UCSD-AML1 (cell line): ENCODE results near the gene LEMD2.
"Not testable (repeated sequence)": the region's sequence is repeated elsewhere in the genome, so short reads cannot be mapped to it uniquely, and the experiment has no call there.

Source experiments
- DNase-seq: peaks from one replicate; lab custom pipeline; 2025; ENCODE audit not compliant: unreplicated experiment; lab: John Stamatoyannopoulos, UW

The LEMD2 gene

DNA sequence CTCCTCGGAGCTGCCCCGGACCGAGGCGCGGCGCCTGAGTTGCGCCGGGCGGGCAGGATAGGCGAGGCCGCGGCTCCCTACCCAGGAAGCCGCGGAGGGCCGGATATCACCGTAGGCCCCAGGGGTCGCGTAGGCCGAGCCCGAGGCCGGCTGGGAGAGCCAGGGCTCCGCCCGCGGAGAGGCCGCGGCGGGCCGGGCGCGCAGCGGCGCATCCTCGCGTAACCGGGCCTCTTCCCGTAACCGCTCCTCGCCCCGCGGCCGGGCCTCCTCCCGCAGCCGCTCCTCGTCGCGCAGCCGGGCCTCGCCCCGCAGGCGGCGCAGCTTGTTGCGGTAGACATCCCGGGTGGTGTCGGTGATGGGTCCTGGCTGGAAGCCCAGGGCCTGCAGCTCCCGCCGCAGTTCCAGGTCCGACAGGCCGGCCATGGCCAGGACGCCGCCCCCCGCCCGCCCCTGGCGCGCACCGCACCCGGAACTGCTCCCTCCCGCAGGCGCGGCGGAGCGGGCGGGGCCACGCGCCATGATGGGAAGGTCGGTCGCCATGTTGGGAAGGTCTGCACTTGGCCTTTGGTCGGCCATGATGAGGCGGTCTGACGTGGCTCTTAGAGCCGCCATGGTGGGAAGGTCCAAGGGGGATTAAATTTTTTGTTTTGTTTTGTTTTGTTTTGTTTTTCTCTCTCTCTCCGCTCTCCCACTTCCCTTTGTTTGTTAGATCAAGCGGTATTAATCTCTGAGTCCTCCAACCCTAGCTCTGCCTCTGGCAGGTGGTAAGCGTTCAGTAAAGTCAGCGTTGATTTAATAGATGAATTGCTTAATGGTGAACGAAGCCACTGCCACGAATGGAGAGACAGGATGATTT lies at the start of gene LEMD2:
Gene LEMD2, minus strand, starts transcription at position 437 of the 856 bp plus-strand sequence. Its CDS starts 14 bp downstream, at position 423.
- peak; percentile 93 for DNase-seq

DNA sequence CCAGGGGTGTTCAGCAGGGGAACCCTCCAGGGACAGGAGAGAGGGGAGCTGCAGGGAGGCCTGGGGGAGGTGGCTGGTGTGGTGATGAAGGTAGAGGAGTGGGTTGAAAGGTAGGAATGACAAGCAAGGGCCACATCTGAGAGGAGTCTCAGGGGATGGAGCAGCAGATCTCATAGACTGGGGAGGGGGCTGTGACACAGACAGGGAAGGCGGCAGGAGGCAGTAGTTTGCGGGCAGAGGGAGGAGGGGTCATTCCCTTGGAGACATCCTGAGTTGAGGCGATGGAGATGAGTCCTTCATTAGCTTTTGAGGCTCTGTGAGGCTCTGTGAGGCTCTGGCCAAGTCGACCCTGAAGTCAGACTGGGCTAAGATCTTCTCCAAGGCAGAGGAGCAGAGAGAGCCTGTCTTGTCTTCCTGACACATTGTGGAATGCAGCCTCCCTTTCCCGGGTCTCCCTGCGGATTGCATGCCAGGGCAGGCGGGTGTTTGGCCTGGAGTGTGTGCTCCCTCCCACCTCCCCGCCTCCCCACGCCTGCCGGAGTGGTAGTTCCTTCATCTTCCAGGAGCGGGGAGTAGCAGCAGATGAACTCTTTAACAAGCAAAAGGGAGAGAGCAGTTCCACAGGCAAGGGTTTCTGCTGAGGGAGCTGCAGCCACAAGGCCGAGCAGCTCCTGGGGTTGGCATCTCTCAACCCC lies 49.2 kb upstream of the LEMD2 start:
- no peak for DNase-seq

DNA sequence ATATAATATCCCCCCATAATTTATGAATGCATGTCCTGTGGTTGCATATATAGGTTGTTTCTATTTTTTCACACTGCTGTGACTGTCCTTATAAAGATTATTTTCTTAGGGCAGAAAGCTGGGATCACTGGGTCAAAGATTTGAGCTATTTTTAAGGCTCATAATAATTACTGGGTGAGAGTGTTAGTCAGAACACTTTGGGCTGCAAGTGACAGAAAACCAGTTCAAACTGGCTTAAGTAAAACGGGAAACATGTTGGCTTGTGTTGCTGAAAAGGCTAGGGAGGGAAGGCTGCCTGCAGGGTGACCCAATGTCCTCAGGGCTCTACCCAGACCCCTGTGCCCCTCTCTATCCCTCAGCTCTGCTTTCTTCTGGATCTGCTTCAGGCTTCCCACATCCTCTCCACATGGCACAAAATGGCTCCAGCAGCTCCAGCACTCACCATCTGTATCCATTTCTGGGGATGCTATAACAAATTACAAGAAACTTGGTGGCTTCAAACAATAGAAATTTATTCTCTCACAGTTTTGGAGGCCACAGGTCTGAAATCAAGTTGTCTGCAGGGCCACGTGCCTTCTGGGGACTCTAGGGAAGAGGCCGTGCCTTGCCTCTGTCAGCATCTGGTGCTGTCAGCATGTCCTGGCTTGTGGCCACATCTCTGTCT lies 48.0 kb upstream of the LEMD2 start:
- DNase-seq = no peak

DNA sequence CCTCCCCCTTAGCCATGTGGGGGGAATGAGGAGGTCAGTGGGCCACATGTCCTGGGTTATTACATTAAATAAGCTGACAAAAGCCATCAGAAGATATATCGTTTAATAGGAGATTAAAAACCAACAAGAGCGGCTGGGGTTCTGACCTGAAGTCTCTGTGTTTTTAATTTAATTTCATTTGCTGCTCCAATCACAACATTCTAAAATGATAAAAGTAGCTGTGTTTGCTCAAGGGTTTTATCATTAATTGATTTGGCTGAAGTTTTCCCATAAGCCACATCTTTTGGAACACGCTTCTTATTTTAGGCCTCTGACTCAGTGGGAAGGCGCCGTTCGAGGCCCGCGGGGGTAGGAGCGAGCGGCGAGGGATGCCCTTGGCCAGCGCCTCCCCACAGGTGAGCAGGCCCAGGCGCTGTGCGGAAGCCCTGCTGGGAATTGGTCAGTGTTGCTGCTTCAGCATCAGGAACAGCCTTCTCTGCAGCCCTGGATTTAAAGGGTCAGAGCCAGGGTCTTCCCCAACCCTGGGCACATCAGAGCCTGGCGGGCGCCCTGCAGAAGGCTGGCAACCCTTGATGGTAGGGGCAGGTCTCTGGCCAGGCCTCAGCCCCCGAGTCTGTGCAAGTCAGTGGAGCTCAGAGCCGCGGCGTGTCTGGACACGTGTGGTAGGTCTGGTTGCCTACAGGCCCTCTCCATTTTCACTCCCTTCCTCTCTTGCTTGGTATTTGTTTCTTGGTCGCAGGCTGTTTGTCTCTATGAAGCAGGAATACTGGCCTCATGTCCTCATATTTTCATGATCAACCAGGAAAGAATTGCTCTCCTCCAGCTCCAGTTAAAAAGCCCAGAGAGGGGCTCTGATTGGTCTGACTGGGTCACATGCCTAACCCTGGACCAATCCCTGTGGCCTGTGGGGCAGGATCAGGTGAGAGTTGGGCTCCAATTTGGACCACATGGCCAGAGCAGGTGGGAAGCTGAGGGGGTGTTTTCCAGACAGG lies 45.8 kb upstream of the LEMD2 start:
- no peak for DNase-seq

DNA sequence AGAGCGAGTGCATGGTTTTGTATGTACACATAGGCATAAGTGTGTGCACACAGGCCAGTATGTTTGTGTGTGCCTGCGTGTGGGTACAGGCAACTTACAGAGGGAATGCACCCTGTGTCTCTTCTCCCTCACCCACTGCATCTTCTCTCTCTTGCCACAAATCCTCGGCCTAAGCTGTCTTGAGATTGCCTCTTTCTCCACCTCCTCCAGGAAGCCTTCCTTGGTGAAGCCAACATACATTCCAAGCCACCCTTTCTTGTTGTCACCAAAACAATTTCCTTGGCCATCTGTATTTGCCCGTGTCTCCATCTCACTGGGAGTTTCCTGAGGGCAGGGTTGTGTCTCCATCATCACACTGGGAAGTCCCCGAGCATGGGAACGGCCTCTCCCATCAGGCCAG lies 44.7 kb upstream of the LEMD2 start:
- DNase-seq = no peak

DNA sequence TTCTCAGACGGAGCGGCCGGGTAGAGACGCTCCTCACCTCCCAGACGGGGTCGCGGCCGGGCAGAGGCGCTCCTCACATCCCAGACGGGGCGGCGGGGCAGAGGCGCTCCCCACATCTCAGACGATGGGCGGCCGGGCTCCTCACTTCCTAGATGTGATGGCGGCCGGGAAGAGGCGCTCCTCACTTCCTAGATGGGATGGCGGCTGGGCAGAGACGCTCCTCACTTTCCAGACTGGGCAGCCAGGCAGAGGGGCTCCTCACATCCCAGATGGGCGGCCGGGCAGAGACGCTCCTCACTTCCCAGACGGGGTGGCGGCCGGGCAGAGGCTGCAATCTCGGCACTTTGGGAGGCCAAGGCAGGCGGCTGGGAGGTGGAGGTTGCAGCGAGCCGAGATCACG lies 43.9 kb upstream of the LEMD2 start:
- not testable (repeated sequence) for DNase-seq

DNA sequence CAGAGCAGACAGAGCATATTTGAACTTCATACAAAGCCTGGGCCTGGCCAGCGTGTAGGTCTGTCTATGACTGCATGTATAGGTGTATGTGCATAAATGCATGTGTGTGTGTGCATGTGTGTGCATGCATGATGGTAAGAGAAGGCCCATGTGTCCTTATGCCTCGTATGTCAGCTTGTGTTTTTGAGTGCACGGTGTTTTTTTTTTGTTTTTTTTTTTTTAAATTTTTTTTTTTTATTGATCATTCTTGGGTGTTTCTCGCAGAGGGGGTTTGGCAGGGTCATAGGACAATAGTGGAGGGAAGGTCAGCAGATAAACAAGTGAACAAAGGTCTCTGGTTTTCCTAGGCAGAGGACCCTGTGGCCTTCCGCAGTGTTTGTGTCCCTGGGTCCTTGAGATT lies 42.8 kb upstream of the LEMD2 start:
- DNase-seq = not testable (repeated sequence)

DNA sequence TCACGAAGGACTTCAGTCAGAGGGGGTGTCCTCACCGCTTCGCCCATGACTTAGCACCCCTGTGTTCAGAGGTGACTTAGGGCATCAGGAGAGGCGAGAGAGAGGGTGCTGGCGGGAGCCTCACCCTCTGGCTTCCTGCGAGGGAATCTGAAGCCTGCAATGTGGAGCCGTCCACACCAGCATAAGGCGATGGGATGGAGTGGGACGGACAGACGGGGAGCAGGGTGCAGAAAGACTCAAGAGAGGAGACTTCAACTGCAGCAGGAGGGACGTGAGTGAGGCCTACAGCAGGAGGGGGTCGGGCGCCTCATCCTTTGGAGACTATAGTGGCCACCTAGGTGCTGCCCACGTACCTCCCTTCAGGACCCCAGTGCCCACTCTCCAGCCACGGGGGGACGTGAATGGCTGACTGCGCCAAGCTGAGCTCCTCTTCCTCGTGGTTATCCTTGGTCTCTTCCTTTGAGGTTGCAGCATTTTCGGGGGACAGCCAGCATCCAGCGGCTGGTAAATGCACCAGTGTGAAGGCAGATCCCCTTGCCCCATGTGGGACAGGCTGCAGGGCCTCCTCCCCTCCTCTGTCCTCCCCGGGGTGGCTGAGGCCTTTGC lies 41.8 kb upstream of the LEMD2 start:
- DNase-seq = no peak

DNA sequence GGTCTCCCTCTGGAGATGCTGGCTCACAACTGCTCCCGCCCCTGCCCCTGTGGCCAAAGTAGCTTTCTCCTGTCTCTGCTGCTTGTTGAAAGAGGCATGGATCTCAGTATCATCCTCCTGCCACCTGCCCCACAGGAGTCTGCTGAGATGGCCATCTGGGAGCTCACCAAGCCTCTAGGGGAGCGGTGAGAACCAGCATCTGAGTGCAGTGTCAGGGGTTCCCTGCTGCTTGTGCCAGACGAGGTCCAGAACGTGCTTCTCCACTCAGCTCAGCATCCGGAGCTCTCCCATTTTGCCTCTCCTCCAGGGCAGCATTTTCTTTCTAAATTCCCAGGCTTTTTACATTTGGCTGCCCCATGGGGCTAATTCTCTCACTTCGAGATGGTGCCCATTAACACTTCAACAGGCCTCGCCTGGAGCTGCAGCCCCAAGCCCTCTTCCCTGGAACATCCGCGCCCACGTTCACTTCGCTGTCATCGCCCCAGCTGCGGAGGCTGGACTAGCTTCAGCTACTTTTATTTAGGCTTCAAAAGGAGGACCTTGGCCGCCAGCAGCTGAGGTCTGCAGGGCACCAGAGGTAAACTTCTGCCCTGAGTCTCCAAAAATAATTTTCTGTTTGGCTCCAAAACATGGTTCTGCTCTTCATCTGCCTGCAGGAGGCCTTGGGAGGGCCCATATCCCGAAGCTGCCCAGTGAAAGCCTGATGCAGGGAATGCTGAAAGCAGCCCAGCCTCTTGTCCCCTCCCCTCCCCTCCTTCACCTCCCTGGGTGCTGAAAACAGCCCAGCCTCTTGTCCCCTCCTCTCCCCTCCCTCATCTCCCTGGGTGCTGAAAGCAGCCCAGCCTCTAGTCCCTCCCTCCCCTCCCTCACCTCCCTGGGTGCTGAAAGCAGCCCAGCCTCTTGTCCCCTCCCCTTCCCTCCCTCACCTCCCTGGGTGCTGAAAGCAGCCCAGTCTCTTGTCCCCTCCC lies 40.1 kb upstream of the LEMD2 start:
- no peak for DNase-seq

DNA sequence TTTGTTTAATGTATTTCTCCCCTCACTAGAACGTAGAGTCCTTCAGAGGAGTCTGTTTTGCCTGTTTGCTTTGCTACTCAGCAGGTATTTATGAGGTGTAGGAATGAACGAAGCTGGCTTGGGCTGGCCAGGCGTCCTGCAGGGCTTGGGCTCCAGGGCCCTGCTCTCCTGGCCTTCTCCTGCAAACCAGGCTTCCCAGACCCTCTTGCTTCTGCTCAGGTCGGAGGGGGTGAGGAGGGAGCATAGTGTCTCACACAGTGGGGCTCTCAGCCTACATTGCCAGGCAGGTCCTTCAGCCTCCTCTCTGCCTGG lies 39.5 kb upstream of the LEMD2 start:
- no peak for DNase-seq

DNA sequence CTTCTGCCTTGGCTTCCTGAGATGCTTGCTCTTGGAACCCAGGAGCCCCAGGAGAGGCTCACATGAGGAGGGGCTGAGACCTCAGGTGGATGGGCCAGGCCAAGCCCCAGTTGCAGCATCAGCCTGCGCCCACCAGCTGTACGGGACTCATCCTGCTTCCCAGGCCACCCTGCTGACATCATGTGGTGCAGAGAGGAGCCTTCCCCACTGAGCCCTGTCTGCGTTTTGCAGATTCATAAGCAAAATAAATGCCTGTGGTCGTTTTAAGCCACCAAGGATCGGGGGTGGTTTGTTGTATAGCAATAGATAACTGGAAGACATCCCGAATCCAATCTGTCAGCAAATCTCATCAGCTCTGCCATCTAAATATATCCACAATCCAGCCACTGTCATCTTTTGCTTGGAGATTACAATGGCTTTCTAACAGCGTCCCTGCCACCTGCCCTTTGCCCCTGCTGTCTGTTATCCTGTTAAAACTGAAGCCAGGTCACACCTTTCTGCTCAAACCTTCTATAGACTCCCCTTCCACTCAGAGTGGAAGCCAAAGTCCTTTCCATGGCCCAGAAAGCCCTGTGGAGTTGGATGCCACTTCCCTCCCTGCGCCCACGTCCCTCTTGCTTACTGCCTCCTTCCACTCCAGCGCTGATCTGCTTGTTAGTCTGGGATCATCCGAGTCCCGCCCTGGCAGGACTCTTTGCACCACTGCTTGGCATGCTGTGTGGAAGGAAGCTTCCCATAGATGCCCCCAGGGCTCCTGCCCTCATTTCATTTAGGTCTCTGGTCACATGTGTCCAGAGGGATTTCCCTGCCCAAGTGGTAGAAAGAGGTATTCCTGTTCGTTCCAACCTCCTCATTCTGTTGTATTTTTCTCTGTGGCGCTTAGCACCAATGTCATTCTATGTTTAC lies 38.9 kb upstream of the LEMD2 start:
- no peak for DNase-seq

DNA sequence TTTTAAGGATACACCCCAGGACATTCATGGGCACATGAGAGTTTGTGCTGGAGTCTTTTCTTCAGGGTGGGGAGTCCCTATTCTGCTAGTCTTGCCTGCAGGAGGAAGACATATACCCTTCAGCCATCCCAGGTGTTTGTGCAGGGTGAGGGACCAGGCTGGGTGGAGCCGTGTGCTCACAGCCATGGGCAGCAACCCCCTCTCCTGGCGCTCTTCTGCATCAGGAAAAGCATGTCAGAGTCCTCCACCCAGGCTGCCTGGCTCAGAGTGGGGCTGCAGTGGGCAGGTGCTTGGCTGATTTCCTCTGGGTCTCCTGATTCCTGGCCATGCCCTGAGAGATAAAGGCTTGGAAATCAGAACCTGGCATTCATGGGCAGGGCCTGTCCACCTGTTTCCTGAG lies 37.6 kb upstream of the LEMD2 start:
- DNase-seq = no peak

DNA sequence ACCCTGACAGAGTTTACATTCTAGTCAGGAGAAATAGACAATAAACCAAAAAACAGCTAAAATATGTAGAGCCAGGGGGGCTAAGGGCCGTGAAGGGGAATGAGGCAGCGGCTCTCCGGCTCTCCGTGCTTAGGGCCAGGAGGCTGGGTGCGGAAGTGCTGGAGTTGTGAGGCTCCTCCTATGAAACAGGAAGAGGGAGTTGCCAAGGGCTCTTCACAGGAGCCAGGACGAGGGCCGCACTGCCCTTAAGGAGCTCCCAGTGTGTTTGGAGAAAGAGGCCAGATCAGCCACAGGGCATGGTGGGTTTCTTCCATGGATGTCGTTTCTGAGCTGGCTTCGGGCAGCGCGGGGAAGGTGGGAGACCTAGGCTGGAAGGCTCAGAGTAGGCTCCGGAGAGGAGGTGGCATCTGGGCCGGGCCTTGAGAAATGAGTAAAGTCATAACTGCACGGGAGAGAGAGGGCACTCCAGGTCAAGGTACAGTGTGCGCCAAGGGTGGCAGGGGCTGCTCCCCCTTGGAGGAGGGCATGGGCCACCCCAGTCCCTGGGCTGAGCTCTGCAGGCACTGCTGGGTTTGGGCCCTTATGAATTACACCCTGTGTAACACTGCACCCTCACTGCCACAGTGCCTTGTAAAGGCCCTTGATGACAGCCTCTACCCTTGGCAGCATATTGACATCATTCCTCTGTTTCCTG lies 35.7 kb upstream of the LEMD2 start:
- peak; percentile 75 for DNase-seq

DNA sequence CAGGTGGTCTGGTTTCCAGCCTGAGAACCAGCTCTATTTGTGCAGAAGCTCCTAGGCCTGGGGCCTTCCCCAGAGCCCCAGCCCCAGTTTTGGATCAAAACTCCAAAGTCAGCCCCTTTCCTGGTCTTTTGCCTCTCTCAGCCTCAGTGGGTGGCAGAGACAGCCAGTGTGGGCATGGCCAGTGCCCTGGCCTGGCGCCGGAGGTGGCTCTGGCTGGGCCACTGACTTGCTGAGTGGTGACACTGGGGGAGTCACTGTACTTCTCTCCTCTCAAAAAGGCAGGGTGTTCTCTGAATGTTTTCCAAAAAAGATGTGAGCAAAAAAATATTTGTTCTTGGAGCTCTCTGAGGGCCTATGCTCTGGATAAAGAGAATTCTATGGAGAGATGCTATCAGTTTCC lies 34.9 kb upstream of the LEMD2 start:
- no peak for DNase-seq

DNA sequence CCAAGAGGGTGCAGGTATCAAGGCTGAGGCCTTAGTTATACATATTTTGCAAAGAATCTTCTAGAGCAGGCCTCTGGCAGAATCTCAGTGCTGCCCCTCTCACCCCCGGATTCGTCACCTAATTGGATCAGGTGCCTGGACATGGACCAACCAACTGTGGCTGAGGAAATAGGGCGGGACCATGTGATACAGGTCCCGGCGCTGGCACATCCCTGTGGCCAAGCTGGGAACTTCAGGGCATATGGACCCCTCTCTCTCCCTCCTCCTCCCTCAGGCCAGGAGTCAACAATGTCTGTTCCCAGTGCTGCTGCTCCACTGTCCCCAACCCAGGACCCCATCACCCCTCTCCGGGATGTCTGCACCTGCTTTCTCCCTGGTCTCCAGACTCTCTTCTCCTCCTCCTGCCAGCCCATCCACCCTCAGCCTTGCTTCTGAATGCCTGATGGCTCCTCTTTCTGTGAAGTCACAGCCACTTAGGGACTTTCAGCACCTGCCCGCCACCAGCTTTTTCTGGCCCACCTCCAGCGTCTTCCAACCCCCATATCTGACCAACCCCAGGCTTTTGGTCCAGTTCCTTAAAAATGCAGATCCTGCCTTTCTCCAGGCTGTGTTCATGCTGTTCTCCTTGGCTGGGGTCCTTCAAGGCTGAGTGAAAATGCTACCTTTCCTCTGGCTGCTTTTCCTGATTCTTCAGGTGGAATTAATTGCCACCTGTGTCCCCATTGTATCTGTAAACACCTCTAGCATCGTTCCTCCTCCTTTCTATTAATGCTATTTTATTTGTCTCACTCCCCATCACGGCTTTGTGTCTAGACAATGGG lies 33.9 kb upstream of the LEMD2 start:
- peak; percentile 34 for DNase-seq

DNA sequence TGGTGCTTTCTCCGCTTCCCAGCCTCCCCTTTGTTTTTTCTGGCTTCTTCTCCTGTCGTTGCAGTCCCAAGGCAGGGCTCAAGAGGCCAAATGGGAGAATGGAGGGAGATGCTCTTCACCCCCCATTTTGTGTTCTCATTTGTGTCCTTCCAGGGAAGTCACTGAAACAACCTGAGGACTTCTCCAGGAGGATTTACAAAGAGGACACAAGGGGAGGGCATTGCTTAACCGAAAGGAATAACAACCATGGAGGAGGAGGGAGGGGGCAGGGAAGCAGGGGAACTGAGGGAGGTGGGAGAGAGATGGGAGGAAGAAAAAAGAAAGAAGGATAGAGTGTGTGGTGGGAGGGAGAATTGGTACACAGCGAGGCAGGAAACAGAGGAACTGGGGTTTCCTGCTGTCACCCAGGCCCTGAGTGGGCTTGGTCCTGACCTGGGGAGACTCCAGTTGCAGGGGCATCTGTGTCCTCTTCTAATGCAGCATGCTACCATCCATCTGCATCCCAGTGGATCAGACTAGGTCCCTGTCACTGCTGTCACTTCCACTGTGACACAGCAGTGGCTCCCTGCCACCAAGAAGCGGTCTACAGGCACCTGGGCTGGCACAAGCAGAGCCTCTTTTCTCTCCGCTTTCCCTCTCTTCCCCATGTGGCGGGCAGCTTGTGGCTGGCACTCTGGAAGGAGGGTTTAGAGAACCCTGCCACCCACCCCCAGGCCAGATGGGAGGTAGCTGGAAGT lies 32.0 kb upstream of the LEMD2 start:
- peak; percentile 71 for DNase-seq
